ENCODE measurements around the gene PLXNC1.

Gene PLXNC1

GRCh38 chr12:94191811-94192210 is 43.4 kb downstream of the PLXNC1 start:
- no peak overlapping the region for H3K9ac ChIP-seq (ENCODE audit: low read length)
- no peaks in the 10 kb centered on the region for H3K4me1 ChIP-seq (ENCODE audit: control insufficient read depth, insufficient read depth, low read length)
- no peak overlapping the region for H3K27ac ChIP-seq (ENCODE audit: low read depth, low read length)
- H3K36me3 ChIP-seq (ENCODE audit: control insufficient read depth, insufficient read depth, low read length), result no peaks in the 10 kb centered on the region
- no peaks in the 10 kb centered on the region for H3K27me3 ChIP-seq (ENCODE audit: control insufficient read depth, insufficient read depth, low read length)
- no peak overlapping the region for H3K4me3 ChIP-seq (ENCODE audit: low read length)

- no peaks in the 10 kb centered on the region for H3K36me3 ChIP-seq (ENCODE audit: control insufficient read depth, insufficient read depth, low read length)
Measured at GRCh38 chr12:94192506-94192905, 44.1 kb downstream of the PLXNC1 start.

GRCh38 chr12:94193168-94193567 is 44.8 kb downstream of the PLXNC1 start:
- Histone ChIP-seq H3K27ac (ENCODE audit: low read depth, low read length) (no peak overlapping the region), H3K4me1 (ENCODE audit: control insufficient read depth, insufficient read depth, low read length) (no peaks in the 10 kb centered on the region), H3K27me3 (ENCODE audit: control insufficient read depth, insufficient read depth, low read length) (no peaks in the 10 kb centered on the region), H3K4me3 (ENCODE audit: low read length) (no peak overlapping the region), H3K36me3 (ENCODE audit: control insufficient read depth, insufficient read depth, low read length) (no peaks in the 10 kb centered on the region), H3K9ac (ENCODE audit: low read length) (no peak overlapping the region)

More at GRCh38 chr12:94192506-94192905, 44.1 kb downstream of the PLXNC1 start:
- Histone ChIP-seq H3K27ac (ENCODE audit: low read depth, low read length) (no peak overlapping the region), H3K27me3 (ENCODE audit: control insufficient read depth, insufficient read depth, low read length) (no peaks in the 10 kb centered on the region), H3K9ac (ENCODE audit: low read length) (no peak overlapping the region), H3K4me1 (ENCODE audit: control insufficient read depth, insufficient read depth, low read length) (no peaks in the 10 kb centered on the region), H3K4me3 (ENCODE audit: low read length) (no peak overlapping the region)

GRCh38 chr12:94195483-94195882 is 47.1 kb downstream of the PLXNC1 start:
- H3K36me3 ChIP-seq (ENCODE audit: control insufficient read depth, insufficient read depth, low read length), result no peaks in the 10 kb centered on the region
- H3K9ac ChIP-seq (ENCODE audit: low read length), result no peak overlapping the region

GRCh38 chr12:94198469-94198868 is 50.1 kb downstream of the PLXNC1 start:
- no peak overlapping the region for H3K4me3 ChIP-seq (ENCODE audit: low read length)
- no peak overlapping the region for H3K27ac ChIP-seq (ENCODE audit: low read depth, low read length)
- no peaks in the 10 kb centered on the region for H3K27me3 ChIP-seq (ENCODE audit: control insufficient read depth, insufficient read depth, low read length)
- H3K9ac ChIP-seq (ENCODE audit: low read length), result no peak overlapping the region
- H3K36me3 ChIP-seq (ENCODE audit: control insufficient read depth, insufficient read depth, low read length), result no peaks in the 10 kb centered on the region
- H3K4me1 ChIP-seq (ENCODE audit: control insufficient read depth, insufficient read depth, low read length), result no peaks in the 10 kb centered on the region

More at GRCh38 chr12:94195483-94195882, 47.1 kb downstream of the PLXNC1 start:
- no peak overlapping the region for H3K4me3 ChIP-seq (ENCODE audit: low read length)
- no peak overlapping the region for H3K27ac ChIP-seq (ENCODE audit: low read depth, low read length)
- no peaks in the 10 kb centered on the region for H3K4me1 ChIP-seq (ENCODE audit: control insufficient read depth, insufficient read depth, low read length)
- no peaks in the 10 kb centered on the region for H3K27me3 ChIP-seq (ENCODE audit: control insufficient read depth, insufficient read depth, low read length)

GRCh38 chr12:94198872-94199271 is 50.5 kb downstream of the PLXNC1 start:
- no peaks in the 10 kb centered on the region for H3K4me1 ChIP-seq (ENCODE audit: control insufficient read depth, insufficient read depth, low read length)
- no peaks in the 10 kb centered on the region for H3K27me3 ChIP-seq (ENCODE audit: control insufficient read depth, insufficient read depth, low read length)
- no peaks in the 10 kb centered on the region for H3K36me3 ChIP-seq (ENCODE audit: control insufficient read depth, insufficient read depth, low read length)
- H3K9ac ChIP-seq (ENCODE audit: low read length), result no peak overlapping the region
- H3K27ac ChIP-seq (ENCODE audit: low read depth, low read length), result no peak overlapping the region
- H3K4me3 ChIP-seq (ENCODE audit: low read length), result no peak overlapping the region

- no peak overlapping the region for H3K27ac ChIP-seq (ENCODE audit: low read depth, low read length)
- H3K4me3 ChIP-seq (ENCODE audit: low read length), result no peak overlapping the region
- no peaks in the 10 kb centered on the region for H3K36me3 ChIP-seq (ENCODE audit: control insufficient read depth, insufficient read depth, low read length)
- no peaks in the 10 kb centered on the region for H3K27me3 ChIP-seq (ENCODE audit: control insufficient read depth, insufficient read depth, low read length)
- H3K4me1 ChIP-seq (ENCODE audit: control insufficient read depth, insufficient read depth, low read length), result no peaks in the 10 kb centered on the region
- H3K9ac ChIP-seq (ENCODE audit: low read length), result no peak overlapping the region
Measured at GRCh38 chr12:94200069-94200468, 51.7 kb downstream of the PLXNC1 start.

- Histone ChIP-seq H3K27me3 (ENCODE audit: control insufficient read depth, insufficient read depth, low read length) (no peaks in the 10 kb centered on the region), H3K27ac (ENCODE audit: low read depth, low read length) (no peak overlapping the region), H3K4me3 (ENCODE audit: low read length) (no peak overlapping the region), H3K9ac (ENCODE audit: low read length) (no peak overlapping the region), H3K36me3 (ENCODE audit: control insufficient read depth, insufficient read depth, low read length) (no peaks in the 10 kb centered on the region), H3K4me1 (ENCODE audit: control insufficient read depth, insufficient read depth, low read length) (no peaks in the 10 kb centered on the region)
Measured at GRCh38 chr12:94200695-94201094, 52.3 kb downstream of the PLXNC1 start.

GRCh38 chr12:94202245-94203180 is 54.1 kb downstream of the PLXNC1 start:
- Histone ChIP-seq H3K9ac (ENCODE audit: low read length) (no peak overlapping the region), H3K36me3 (ENCODE audit: control insufficient read depth, insufficient read depth, low read length) (no peaks in the 10 kb centered on the region), H3K4me1 (ENCODE audit: control insufficient read depth, insufficient read depth, low read length) (no peaks in the 10 kb centered on the region), H3K4me3 (ENCODE audit: low read length) (no peak overlapping the region), H3K27me3 (ENCODE audit: control insufficient read depth, insufficient read depth, low read length) (no peaks in the 10 kb centered on the region), H3K27ac (ENCODE audit: low read depth, low read length) (no peak overlapping the region)

GRCh38 chr12:94203181-94203546 is 54.8 kb downstream of the PLXNC1 start:
- H3K27ac ChIP-seq (ENCODE audit: low read depth, low read length), result no peak overlapping the region
- H3K9ac ChIP-seq (ENCODE audit: low read length), result no peak overlapping the region
- no peaks in the 10 kb centered on the region for H3K4me1 ChIP-seq (ENCODE audit: control insufficient read depth, insufficient read depth, low read length)
- no peak overlapping the region for H3K4me3 ChIP-seq (ENCODE audit: low read length)
- no peaks in the 10 kb centered on the region for H3K36me3 ChIP-seq (ENCODE audit: control insufficient read depth, insufficient read depth, low read length)
- H3K27me3 ChIP-seq (ENCODE audit: control insufficient read depth, insufficient read depth, low read length), result no peaks in the 10 kb centered on the region

GRCh38 chr12:94203796-94204195 is 55.4 kb downstream of the PLXNC1 start:
- Histone ChIP-seq H3K27me3 (ENCODE audit: control insufficient read depth, insufficient read depth, low read length) (no peaks in the 10 kb centered on the region), H3K27ac (ENCODE audit: low read depth, low read length) (no peak overlapping the region), H3K9ac (ENCODE audit: low read length) (no peak overlapping the region), H3K4me3 (ENCODE audit: low read length) (no peak overlapping the region), H3K36me3 (ENCODE audit: control insufficient read depth, insufficient read depth, low read length) (no peaks in the 10 kb centered on the region), H3K4me1 (ENCODE audit: control insufficient read depth, insufficient read depth, low read length) (no peaks in the 10 kb centered on the region)

- no peak overlapping the region for H3K27ac ChIP-seq (ENCODE audit: low read depth, low read length)
Measured at GRCh38 chr12:94204499-94205247, 56.3 kb downstream of the PLXNC1 start.

More at GRCh38 chr12:94204499-94205247, 56.3 kb downstream of the PLXNC1 start:
- H3K4me3 ChIP-seq (ENCODE audit: low read length), result no peak overlapping the region
- H3K36me3 ChIP-seq (ENCODE audit: control insufficient read depth, insufficient read depth, low read length), result no peaks in the 10 kb centered on the region
- no peaks in the 10 kb centered on the region for H3K27me3 ChIP-seq (ENCODE audit: control insufficient read depth, insufficient read depth, low read length)
- no peaks in the 10 kb centered on the region for H3K4me1 ChIP-seq (ENCODE audit: control insufficient read depth, insufficient read depth, low read length)
- no peak overlapping the region for H3K9ac ChIP-seq (ENCODE audit: low read length)

All from rectal smooth muscle tissue (tissue), 1 donor.